Activated T-helper 1 cell treated with anti-CD3 and anti-CD28 coated beads, Interleukin-2, amount 50 U/mL, for 16 hours (primary cell): Measurements from ENCODE around the gene CA9.

ENCODE experiments used
- DNase-seq, 2 donors: peaks; one replicate each; pipeline ENCODE4 v3.0.0-alpha.2; 2020; ENCODE audit warnings: low read depth in 1 of 2, low spot score in 1 of 2

CA9 gene

DNA sequence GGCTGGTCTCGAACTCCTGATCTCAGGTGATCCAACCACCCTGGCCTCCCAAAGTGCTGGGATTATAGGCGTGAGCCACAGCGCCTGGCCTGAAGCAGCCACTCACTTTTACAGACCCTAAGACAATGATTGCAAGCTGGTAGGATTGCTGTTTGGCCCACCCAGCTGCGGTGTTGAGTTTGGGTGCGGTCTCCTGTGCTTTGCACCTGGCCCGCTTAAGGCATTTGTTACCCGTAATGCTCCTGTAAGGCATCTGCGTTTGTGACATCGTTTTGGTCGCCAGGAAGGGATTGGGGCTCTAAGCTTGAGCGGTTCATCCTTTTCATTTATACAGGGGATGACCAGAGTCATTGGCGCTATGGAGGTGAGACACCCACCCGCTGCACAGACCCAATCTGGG lies 1.5 kb downstream of the CA9 start:
- no peak for DNase-seq

DNA sequence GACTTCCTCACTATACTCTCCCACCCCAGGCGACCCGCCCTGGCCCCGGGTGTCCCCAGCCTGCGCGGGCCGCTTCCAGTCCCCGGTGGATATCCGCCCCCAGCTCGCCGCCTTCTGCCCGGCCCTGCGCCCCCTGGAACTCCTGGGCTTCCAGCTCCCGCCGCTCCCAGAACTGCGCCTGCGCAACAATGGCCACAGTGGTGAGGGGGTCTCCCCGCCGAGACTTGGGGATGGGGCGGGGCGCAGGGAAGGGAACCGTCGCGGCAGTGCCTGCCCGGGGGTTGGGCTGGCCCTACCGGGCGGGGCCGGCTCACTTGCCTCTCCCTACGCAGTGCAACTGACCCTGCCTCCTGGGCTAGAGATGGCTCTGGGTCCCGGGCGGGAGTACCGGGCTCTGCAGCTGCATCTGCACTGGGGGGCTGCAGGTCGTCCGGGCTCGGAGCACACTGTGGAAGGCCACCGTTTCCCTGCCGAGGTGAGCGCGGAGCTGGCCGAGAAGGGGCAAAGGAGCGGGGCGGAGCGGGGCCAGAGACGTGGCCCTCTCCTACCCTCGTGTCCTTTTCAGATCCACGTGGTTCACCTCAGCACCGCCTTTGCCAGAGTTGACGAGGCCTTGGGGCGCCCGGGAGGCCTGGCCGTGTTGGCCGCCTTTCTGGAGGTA lies 2.1 kb downstream of the CA9 start:
- DNase-seq, result no peak

DNA sequence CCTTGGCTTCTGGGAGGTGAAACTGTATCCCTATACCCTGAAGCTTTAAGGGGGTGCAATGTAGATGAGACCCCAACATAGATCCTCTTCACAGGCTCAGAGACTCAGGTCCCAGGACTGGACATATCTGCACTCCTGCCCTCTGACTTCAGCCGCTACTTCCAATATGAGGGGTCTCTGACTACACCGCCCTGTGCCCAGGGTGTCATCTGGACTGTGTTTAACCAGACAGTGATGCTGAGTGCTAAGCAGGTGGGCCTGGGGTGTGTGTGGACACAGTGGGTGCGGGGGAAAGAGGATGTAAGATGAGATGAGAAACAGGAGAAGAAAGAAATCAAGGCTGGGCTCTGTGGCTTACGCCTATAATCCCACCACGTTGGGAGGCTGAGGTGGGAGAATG lies 5.4 kb downstream of the CA9 start:
- DNase-seq, result no peak

DNA sequence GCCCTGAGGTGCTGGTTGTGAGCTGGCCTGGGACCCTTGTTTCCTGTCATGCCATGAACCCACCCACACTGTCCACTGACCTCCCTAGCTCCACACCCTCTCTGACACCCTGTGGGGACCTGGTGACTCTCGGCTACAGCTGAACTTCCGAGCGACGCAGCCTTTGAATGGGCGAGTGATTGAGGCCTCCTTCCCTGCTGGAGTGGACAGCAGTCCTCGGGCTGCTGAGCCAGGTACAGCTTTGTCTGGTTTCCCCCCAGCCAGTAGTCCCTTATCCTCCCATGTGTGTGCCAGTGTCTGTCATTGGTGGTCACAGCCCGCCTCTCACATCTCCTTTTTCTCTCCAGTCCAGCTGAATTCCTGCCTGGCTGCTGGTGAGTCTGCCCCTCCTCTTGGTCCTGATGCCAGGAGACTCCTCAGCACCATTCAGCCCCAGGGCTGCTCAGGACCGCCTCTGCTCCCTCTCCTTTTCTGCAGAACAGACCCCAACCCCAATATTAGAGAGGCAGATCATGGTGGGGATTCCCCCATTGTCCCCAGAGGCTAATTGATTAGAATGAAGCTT lies 6.1 kb downstream of the CA9 start:
- no peak for DNase-seq

DNA sequence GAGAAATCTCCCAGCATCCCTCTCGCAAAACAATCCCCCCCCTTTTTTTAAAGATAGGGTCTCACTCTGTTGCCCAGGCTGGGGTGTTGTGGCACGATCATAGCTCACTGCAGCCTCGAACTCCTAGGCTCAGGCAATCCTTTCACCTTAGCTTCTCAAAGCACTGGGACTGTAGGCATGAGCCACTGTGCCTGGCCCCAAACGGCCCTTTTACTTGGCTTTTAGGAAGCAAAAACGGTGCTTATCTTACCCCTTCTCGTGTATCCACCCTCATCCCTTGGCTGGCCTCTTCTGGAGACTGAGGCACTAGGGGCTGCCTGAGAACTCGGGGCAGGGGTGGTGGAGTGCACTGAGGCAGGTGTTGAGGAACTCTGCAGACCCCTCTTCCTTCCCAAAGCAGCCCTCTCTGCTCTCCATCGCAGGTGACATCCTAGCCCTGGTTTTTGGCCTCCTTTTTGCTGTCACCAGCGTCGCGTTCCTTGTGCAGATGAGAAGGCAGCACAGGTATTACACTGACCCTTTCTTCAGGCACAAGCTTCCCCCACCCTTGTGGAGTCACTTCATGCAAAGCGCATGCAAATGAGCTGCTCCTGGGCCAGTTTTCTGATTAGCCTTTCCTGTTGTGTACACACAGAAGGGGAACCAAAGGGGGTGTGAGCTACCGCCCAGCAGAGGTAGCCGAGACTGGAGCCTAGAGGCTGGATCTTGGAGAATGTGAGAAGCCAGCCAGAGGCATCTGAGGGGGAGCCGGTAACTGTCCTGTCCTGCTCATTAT lies 6.8 kb downstream of the CA9 start:
- DNase-seq, result no peak

DNA sequence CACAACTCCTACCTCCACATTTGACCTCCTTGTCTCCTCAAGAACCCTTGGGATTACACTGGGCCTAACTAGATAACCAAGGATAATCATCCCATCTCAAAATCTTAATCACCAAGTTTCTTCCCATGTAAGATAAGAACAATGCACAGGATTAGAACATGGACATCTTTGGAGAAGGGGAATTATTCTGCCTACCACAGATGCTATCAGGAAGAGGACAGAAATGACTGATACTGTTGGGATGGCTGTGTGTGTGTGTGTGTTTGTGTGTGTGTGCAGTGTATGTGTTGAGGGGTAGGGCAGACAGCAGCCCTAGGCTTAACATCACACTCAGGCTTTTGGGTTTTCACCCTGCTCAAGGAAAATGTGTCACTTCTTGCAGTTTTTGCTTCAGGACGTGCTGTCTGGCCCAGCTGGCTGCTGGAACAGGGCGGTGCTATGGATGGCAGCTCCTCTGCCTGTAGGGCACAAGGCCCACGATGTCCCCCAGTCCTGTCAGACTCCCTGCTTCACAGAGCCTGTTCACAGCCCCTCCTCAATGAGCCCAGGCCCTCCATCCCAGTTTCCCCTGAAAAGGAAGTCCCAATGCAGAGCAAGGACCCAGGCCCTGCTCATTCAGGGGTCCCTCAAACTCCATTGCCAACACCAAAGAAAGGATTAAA lies 7.7 kb downstream of the CA9 start:
- no peak for DNase-seq

DNA sequence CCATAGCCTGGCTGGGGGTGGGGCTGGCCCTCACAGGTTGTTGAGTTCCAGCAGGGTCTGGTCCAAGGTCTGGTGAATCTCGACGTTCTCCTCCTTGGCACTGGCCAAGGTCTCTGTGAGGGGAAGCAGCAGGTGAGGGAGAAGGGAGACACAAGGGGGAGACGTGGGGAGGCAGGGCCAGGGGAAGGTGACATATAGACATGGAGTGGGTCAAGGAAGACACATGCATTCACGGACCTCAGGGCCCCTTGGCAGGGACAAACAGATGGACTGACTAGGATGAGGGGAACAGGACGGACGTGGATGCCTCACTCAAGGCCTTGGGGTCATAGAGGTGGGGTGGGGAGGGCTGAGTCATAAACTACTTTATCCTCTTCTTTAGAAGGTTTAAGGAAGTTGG lies 8.3 kb downstream of the CA9 start:
- DNase-seq, result no peak

DNA sequence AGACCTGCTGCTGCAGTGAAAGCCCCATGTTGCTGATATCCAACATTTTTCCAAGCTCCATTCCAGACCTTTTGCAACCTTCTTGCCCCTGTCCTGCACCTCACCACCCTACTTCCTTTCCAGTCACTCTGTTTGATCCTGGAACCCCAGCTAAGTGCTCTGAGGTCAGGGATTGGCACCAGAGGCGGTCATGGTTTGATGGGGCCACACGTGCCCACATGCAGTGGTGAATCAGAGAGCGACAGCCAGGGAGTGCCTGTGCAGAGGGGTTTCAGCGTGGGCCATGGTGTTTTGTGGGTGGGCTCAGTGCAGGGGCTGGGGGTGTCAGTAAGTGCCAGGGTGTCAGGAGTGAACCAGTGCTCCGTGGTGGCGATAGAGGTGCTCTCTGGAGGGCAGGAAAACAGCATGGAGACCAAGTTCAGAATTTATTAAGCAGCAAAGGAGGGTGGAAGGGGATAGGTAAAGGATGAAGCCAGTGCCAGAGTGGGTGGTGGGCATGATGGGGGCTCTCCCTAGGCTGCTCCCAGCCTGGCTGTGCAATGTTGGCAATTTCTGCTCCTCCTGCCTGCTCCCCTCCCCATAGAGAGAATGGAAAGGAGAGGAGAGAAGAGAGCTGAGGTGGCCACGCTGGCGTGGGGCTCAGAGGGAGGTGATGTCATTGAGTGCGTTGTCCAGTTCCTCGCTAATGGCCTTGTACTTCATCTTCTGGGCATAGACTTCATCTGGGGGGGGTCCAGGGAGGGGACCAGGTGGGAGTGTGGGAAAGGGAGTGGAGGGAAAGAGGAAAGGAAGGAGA lies 9.0 kb downstream of the CA9 start:
- DNase-seq, result no peak

DNA sequence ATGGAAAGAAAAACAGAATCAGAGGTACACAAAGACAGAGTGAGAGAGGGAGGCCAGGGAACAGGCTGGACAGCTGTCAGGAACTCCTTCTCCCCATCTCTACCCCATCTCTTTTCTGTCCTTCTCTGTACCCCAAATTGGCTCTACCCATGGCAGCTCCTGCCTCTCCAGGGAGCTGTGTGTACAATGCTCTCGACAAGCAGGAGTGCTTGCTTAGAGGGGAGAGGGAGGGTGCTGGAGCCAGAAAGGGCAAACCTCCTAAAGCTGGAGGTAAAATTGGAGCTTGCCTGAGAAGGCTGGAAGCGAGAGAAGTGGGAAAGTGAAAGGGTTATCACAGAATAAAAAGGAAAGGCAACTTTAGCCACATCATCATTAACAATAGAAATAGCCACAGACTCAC lies 9.6 kb downstream of the CA9 start:
- DNase-seq, result no peak

DNA sequence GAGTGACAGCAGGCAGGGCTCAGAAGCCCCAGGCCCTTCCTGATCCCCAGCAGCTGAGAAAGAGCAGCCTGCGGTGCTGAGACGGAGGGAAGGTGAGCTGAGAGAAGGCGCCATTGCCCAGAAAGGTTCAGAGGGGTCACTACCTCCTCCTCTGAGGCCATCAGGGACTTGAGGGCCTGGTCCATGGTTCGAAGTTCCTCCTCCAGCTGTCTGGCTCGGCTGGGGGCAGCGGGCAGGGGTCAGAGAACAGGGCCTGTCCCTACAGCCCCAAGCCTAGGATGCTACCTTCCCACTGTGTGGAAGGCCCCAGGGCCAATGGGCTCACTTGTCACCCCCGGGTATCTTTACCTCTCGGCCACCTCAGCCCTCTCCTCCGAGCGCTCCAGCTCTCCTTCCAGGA lies 11.2 kb downstream of the CA9 start:
- no peak for DNase-seq

DNA sequence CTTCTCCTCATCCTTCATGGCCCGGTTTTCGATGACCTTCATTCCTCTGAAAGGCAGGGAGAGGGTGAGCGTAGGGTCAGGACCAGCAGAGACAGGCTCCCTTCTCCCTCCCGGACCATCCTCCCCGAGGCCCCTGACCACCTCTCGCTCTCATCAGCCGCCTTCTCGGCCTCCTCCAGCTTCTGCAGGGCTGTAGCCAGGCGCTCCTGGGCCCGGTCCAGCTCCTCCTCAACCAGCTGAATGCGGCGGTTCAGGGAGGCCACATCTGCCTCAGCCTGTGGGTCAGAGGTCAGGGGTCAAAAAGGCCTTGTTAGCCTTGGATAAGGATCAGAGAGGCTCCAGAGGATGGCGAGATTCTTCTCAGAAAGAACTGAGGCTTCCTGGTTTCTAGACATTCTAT lies 11.8 kb downstream of the CA9 start:
- no peak for DNase-seq

DNA sequence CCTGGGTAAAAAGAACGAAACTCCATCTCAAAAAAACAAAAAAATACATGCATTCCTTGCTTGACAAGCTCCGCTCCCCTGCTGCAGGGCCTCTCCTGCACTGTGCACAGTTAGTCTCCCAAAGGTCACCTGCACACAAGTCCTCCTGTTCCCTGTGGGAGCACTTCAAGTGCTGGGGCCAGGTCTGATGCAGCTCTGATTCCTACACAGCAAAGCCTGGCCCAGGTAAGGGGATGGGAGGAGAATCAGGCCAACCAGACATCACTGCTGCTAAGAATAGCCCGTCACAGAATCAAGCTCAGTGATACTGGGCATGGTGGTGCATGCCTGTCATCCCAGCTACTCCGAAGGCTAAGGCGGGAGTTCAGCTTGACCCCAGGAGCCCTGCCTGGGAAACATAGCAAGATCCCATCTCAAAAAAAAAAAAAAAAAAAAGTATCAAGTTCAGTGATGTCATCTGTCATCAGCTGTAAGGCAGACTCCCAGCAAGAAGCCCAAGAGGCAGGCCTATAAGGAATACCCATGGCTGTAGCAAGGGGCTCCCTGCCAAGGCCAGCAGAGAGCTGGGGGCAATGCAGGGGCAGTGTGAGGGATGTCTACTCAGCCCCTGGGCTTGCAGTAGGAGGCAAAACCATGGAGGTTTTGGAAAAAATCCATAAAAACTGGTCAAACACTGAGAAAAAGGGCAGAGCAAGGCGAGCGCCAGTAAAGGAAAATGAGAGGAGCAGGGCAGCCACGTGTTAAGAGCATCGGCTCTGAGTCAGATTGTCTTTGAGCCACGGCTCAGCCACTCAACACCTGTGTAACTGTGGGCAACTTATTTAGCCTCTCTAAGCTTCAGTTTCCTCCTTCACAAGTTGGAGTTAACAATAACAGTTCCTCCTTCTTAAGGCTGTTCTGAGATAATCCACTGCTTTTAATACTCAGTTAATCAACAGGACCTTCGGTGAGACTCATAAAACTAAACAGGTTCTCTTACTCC lies 12.8 kb downstream of the CA9 start:
- DNase-seq, result no peak

DNA sequence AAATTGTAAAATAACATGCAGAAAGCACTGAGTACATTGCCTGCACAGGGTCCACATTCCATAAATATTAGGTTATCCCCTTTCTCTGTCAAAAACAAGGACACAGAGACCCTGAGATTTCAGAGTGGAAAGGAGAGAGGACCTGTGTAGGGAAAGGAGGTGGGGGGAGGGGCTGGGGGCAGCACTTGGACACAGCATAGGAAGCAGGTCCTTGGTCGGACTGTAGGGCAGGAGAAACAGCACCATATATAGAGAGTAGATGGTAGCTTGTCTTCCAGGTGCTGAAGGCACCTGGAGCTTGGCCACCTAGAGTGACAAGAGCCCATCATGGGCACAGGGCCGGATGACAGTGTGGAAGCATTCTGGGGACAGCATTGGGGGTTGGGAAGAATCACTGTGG lies 13.6 kb downstream of the CA9 start:
- no peak for DNase-seq

DNA sequence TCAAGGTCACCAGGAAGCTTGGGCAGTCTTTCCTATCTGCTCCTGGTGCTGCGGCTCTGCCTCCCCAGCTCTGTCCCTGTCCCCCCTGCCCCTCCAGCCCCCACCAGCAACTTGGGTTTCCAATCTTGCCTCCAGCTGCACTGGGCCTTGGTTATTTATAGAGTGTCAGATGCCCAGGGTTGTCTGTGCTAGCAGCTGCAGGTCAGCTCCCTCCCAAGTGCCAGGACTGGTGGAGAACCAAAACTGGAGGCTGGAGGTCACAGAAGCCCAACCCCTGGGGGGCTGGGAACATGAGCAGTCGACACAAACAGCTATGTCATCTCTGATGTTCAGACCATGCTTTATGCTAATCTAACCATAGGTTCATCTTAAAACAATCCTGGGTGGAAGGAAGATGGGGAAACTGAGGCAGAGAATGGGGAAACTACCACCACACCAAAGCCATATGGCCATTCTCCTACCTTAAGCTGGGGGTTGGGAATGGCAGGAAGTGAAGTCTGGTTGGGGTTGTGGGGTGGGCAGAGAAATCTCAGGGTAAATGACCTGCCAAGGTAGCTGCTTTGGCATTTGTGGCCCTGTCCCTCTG lies 14.3 kb downstream of the CA9 start:
- no peak for DNase-seq

DNA sequence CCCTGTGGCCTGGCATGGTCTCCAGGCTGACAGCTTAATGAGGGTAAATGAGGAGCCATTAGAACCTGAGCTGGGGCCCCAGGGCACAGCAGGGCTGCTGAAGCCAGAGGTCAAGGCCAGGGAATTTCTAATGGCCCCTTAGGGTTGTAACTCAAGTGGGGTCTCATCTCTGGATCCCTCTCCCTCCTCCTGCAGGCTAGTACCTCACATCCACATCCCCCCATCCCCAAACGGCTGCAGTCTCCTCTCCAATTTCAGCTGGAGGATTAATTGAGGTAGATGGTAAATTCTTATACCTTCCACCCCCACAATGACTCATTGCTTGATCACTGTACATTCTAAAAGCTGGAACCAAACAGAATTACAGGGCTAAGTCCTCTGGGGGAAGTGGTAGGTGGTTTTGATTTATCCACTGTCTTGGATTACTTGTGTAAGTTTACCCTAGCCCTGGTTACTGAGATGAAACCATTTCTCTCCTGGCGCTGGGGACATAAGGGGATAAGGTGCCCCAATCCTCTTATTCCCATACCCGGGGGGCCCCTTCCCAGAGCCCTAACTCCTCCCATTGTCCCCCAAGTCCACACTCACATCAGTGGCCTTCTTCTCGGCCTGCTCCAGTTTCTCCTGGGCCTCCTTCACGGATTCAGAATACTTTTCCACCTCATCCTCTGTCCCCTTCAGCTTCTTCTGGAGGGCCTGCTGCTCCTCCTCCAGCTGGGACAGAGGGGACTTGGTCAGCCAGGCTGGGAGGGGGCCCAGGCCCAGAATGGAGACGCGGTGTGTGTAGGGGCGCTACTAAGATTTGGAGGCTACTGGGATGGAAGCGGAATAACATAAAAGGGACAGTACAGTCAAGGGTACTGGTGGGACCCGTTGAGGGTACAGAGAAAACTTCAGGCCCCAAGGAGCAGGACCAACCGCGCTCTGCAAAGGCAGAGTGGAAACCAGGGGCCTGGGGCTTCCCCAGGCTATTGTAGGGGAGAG lies 15.1 kb downstream of the CA9 start:
- DNase-seq, result no peak

DNA sequence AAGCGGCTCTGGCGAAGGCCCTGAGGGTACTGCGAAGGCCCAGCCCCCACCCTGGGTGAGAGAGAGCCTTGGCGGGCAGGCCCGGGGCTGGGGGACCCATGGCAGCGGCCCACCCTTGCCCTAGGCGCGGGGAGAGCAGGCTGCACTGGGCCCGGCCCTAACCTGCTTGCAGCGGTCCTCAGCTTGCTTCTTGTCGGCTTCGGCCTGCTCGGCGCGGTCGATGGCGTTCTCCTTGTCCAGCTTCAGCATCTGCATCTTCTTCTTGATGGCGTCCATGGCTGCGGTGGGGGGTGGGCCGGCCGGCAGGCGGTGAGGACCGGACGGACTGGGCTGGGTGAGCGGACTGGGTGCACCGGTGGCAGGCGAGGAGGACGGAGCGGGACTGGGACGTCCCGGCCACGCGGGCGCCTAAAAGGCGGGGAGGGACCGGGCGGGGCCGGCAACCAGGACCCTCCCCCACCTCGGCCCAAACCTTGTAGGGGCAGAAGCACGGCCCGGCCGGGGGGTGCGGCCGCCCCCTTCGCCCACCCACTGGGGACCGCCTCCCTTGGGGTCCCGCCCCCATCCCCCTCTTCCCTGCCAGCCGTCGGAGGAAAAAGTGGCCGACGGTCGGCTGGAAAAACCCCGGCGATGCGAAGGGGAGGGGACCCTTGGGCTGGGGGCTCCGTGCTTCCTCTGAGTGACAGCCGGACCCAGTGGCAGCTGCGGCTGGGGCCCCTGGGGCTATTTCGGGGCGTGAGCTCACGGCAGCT lies 16.0 kb downstream of the CA9 start, which contains the start of gene TPM2:
Gene TPM2 (minus strand): TSS at position 384 of the 752 bp plus-strand sequence. CDS start 108 bp downstream, at position 276.
- no peak for DNase-seq

DNA sequence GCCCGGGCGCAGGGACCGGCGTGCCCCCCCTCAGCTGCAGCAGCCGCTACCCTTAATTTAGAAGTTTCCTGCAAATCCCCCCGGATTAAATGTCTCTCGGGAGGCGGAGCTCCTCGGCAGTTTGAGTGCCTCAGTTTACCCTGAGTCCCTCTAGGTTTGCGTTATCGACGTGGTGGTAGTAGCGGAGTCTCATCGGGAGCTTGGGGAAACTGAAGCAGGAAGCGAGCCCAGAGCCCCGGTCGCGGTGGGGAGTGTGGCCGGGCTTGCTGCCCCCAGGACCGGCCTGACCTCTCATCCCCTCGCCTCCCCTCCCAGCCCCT lies 16.5 kb downstream of the CA9 start:
- DNase-seq, result no peak
